Measurements from ENCODE around the gene CHSY3.

The CHSY3 gene

GRCh38 chr5:130231786-130232185, 327.5 kb downstream of the CHSY3 start:
- Histone ChIP-seq H3K36me3 (ENCODE audit: insufficient read depth, low read length) (no peaks in the 10 kb centered on the region), H3K4me1 (ENCODE audit: insufficient read depth, low read length) (peaks cover 7% of the 10 kb centered on the region; the same call in 1 of the 2 replicates), H3K9ac (ENCODE audit: low read depth, low read length) (no peak overlapping the region), H3K9me3 (ENCODE audit: control insufficient read depth, insufficient read depth, low read length) (no peaks in the 10 kb centered on the region)

- H3K9me3 ChIP-seq (ENCODE audit: control insufficient read depth, insufficient read depth, low read length), result no peaks in the 10 kb centered on the region
- no peaks in the 10 kb centered on the region for H3K36me3 ChIP-seq (ENCODE audit: insufficient read depth, low read length)
- no peak overlapping the region for H3K9ac ChIP-seq (ENCODE audit: low read depth, low read length)
- H3K4me1 ChIP-seq (ENCODE audit: insufficient read depth, low read length), result no peaks in the 10 kb centered on the region
These were observed 330.6 kb downstream of the CHSY3 start for GRCh38 chr5:130234816-130235215.

Data from ES-I3 (cell line).